GM12873 (cell line): ENCODE data around the gene SEC23B.

Source experiments
- CTCF ChIP-seq: IDR thresholded peaks from 2 replicates; pipeline ENCODE4 v1.5.1; 2012; ENCODE audit warnings: low read depth, mild to moderate bottlenecking, moderate library complexity, low read length, control low read depth; ENCODE audit not compliant: insufficient read depth; ENCODE audit errors: missing control alignments

The SEC23B gene

GRCh38 chr20:18511571-18511970 lies 3.8 kb downstream of the SEC23B start:
- no peak for TF ChIP-seq CTCF

GRCh38 chr20:18513208-18513607 lies 5.5 kb downstream of the SEC23B start:
- TF ChIP-seq CTCF, result no peak

- TF ChIP-seq CTCF, result no peak
Measured at GRCh38 chr20:18514127-18514526, 6.4 kb downstream of the SEC23B start.

GRCh38 chr20:18515973-18516372 lies 8.2 kb downstream of the SEC23B start:
- no peak for TF ChIP-seq CTCF

- TF ChIP-seq CTCF, result no peak
Measured at GRCh38 chr20:18523066-18523465, 15.3 kb downstream of the SEC23B start.

GRCh38 chr20:18524646-18525045 lies 16.9 kb downstream of the SEC23B start:
- no peak for TF ChIP-seq CTCF

GRCh38 chr20:18527339-18527738 lies 19.6 kb downstream of the SEC23B start:
- TF ChIP-seq CTCF, result no peak
